Mononuclear cell (primary cell): Measurements from ENCODE around the gene SIRPB2. TPM values are rescaled to one million over a fixed set of nuclear protein-coding genes. Genes with fewer than 3 reads are reported as not detected.

Source experiments
- H3K27me3 ChIP-seq: 2 replicates; pipeline ENCODE4 v1.6.0; 2011; ENCODE audit warnings: low read length, control low read depth; ENCODE audit not compliant: insufficient read depth
- H3K4me1 ChIP-seq: 2 replicates; pipeline ENCODE4 v1.5.1; 2011; ENCODE audit warnings: mild to moderate bottlenecking, low read length, control low read depth; ENCODE audit not compliant: insufficient read depth
- H3K4me3 ChIP-seq: 2 replicates; pipeline ENCODE4 v1.5.1; 2011; ENCODE audit warnings: mild to moderate bottlenecking, low read length, moderate library complexity
- H3K9me3 ChIP-seq: 2 replicates; pipeline ENCODE4 v1.5.1; 2011; ENCODE audit warnings: low read depth, mild to moderate bottlenecking, control low read depth, low read length
- total RNA-seq: library from RNA; depleted of rRNA; stranded (reverse); fragments of >200 nt; gene quantifications from one replicate; pipeline ENCODE4 v1.2.3, GENCODE V29; 2012

Gene SIRPB2
- total RNA-seq, 1 donor: 8.8 TPM

DNA sequence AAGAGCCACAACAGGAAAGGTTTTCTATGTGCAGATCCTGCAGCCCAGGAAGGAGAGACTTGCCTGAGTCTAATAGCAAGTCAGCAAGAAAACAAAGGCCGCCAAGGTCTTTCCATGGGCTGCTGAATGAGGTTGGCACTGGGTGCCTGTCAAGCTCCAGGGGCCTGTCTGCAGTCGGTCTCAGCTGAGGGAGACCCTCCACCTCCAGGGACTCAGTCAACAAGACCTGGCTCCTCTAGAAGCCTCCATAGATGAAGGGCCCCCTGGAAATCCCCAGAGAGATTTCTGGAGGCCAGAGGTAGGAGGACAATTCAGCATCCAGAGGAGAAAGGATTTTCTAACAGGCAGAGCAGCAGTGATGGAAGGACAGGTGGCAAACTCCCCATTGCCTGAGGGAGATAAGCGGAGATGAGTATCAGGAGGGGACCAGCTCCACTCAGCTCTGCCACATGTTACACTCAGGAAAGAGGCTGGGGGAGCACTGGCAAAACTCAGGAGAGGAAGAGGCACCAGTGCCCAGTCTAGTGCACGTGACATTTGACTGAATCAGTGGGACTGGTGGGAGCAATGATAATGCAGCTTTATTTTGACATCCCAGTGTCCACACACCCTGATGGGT is 64.9 kb downstream of the SIRPB2 start:
- Histone ChIP-seq H3K27me3 (peaks cover 4% of the 10 kb centered on the region), H3K4me1 (peaks cover 4% of the 10 kb centered on the region), H3K4me3 (no peak overlapping the region), H3K9me3 (peaks cover under 1% of the 10 kb centered on the region)

Other genes with a start within 250 kb of the SIRPB2 start
- gene SNPH, start 225.1 kb downstream of the SIRPB2 start, total RNA-seq: 9.7 TPM
- gene SDCBP2, start 162.3 kb downstream of the SIRPB2 start, total RNA-seq: 0.42 TPM
- 102 TPM for gene FKBP1A, start 98.4 kb downstream of the SIRPB2 start, total RNA-seq
- 28.1 TPM for gene NSFL1C, start 24.6 kb downstream of the SIRPB2 start, total RNA-seq
- 0.42 TPM for gene SIRPD, start 66.3 kb upstream of the SIRPB2 start, total RNA-seq
- gene SIRPB1, start 128.6 kb upstream of the SIRPB2 start, total RNA-seq: 22.8 TPM
- 6.8 TPM for gene SIRPG, start 166.4 kb upstream of the SIRPB2 start, total RNA-seq